ENCODE results near the gene KCNQ4. TPM values are rescaled to one million over a fixed set of nuclear protein-coding genes. Genes with fewer than 3 reads are reported as not detected.

KCNQ4 gene
- total and polyA plus RNA-seq, 2 of the 13 experiments (the other 11 are each of a cell fraction or from before 2014, with no cell fraction given), result 0.02 to 0.09 TPM

GRCh38 chr1:40758578-40759343 is 24.8 kb upstream of the KCNQ4 start (continued):
- TF ChIP-seq UBTF (CRISPR knock-in tag; IDR thresholded peaks at IDR 0.05) (no peak), ZNF776 (CRISPR knock-in tag; IDR thresholded peaks at IDR 0.05) (no peak), TRIM24 (CRISPR knock-in tag; IDR thresholded peaks at IDR 0.05) (no peak), CBX5 (CRISPR knock-in tag; IDR thresholded peaks at IDR 0.05; ENCODE audit: borderline replicate concordance) (no peak), KLF15 (CRISPR knock-in tag; IDR thresholded peaks at IDR 0.05; ENCODE audit: borderline replicate concordance) (no peak), ZBED4 (CRISPR knock-in tag; IDR thresholded peaks at IDR 0.05; ENCODE audit: borderline replicate concordance) (no peak), ZNF639 (CRISPR knock-in tag; conservative IDR thresholded peaks at IDR 0.05) (no peak), ZNF354B (CRISPR knock-in tag; IDR thresholded peaks at IDR 0.05) (no peak), ZNF746 (CRISPR knock-in tag; IDR thresholded peaks at IDR 0.05) (no peak), RARA (CRISPR knock-in tag; IDR thresholded peaks at IDR 0.05) (peak; percentile 61), DR1 (CRISPR knock-in tag; IDR thresholded peaks at IDR 0.05) (no peak), ZSCAN21 (CRISPR knock-in tag; IDR thresholded peaks at IDR 0.05; ENCODE audit: borderline replicate concordance) (no peak), ZNF362 (CRISPR knock-in tag; IDR thresholded peaks at IDR 0.05; ENCODE audit: borderline replicate concordance) (no peak), ZNF7 (CRISPR knock-in tag; IDR thresholded peaks at IDR 0.05) (no peak), ZNF878 (CRISPR knock-in tag; IDR thresholded peaks at IDR 0.05) (no peak), HBP1 (CRISPR knock-in tag; IDR thresholded peaks at IDR 0.05; ENCODE audit: low read depth) (no peak), REXO4 (CRISPR knock-in tag; IDR thresholded peaks at IDR 0.05; ENCODE audit: borderline replicate concordance) (no peak), ZBTB1 (CRISPR knock-in tag; IDR thresholded peaks at IDR 0.05; ENCODE audit: borderline replicate concordance) (no peak), ZNF441 (CRISPR knock-in tag; IDR thresholded peaks at IDR 0.05; ENCODE audit: borderline replicate concordance) (no peak)

Measured in HepG2 (cell line).